Panc1 (cell line): ENCODE data around the gene CCDC50.

Experiments
- POLR2AphosphoS5 ChIP-seq: IDR thresholded peaks from 2 replicates; pipeline ENCODE4 v1.6.1; 2012; ENCODE audit warnings: mild to moderate bottlenecking, low read depth, low read length, moderate library complexity
- SIN3A ChIP-seq: IDR thresholded peaks from 2 replicates; pipeline ENCODE4 v1.6.1; 2012; ENCODE audit warnings: low read depth, mild to moderate bottlenecking, low read length, moderate library complexity, borderline replicate concordance; ENCODE audit not compliant: insufficient read depth
- TCF7L2 ChIP-seq: IDR thresholded peaks from 2 replicates; pipeline ENCODE4 v1.6.1; 2011; ENCODE audit warnings: mild to moderate bottlenecking, low read depth, low read length, inconsistent platforms
- TF ChIP-seq, protein P1 (sequence below): fragments of 450-650 bp; IDR thresholded peaks from 2 replicates; pipeline ENCODE4 v1.5.1; 2017; ENCODE audit warnings: mild to moderate bottlenecking
- TF ChIP-seq, protein P2 (sequence below), 2 experiments: IDR thresholded peaks; 2 replicates each; pipeline ENCODE4 v1.6.1; 2011 to 2012; ENCODE audit warnings: low read depth in 2 of 2, control low read depth in 1 of 2, low read length in 1 of 2, mild to moderate bottlenecking in 1 of 2, moderate library complexity in 1 of 2; ENCODE audit not compliant: insufficient read depth in 1 of 2

DNA sequence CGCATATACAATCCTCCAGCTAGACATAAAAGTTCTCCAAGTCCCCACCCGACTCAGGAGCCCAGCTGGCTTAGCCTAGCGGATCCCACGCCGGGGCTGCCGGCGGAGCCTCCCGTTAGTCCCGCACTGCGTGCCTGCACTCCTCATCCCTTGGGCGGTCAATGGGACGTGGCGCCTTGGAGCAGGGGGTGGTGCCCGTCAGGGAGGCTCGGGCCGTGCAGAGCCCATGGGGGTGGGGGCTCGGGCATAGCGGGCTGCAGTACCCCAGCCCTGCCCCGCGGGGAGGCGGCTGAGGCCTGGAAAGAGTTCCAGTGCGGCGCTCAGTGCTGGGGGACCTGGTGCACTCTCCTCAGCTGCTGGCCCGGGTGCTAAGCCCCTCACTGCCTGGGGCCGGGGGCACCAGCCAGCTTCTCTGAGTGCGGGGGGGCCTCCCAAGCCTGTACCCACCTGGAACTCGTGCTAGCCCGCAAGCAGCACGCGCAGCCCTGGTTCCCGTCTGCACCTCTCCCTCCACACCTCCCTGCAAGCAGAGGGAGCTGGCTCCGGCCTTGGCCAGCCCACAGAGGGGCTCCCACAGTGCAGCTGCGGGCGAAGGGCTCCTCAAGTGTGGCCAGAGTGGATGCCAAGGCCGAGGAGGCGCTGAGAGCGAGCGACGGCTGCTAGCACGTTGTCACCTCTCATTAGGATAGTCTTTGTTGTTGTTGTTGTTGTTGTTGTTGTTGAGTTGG lies 12.2 kb upstream of the CCDC50 start:
- TF ChIP-seq, protein P1, sequence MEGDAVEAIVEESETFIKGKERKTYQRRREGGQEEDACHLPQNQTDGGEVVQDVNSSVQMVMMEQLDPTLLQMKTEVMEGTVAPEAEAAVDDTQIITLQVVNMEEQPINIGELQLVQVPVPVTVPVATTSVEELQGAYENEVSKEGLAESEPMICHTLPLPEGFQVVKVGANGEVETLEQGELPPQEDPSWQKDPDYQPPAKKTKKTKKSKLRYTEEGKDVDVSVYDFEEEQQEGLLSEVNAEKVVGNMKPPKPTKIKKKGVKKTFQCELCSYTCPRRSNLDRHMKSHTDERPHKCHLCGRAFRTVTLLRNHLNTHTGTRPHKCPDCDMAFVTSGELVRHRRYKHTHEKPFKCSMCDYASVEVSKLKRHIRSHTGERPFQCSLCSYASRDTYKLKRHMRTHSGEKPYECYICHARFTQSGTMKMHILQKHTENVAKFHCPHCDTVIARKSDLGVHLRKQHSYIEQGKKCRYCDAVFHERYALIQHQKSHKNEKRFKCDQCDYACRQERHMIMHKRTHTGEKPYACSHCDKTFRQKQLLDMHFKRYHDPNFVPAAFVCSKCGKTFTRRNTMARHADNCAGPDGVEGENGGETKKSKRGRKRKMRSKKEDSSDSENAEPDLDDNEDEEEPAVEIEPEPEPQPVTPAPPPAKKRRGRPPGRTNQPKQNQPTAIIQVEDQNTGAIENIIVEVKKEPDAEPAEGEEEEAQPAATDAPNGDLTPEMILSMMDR = no peak
- no peak for TF ChIP-seq POLR2AphosphoS5
- TF ChIP-seq, protein P2, sequence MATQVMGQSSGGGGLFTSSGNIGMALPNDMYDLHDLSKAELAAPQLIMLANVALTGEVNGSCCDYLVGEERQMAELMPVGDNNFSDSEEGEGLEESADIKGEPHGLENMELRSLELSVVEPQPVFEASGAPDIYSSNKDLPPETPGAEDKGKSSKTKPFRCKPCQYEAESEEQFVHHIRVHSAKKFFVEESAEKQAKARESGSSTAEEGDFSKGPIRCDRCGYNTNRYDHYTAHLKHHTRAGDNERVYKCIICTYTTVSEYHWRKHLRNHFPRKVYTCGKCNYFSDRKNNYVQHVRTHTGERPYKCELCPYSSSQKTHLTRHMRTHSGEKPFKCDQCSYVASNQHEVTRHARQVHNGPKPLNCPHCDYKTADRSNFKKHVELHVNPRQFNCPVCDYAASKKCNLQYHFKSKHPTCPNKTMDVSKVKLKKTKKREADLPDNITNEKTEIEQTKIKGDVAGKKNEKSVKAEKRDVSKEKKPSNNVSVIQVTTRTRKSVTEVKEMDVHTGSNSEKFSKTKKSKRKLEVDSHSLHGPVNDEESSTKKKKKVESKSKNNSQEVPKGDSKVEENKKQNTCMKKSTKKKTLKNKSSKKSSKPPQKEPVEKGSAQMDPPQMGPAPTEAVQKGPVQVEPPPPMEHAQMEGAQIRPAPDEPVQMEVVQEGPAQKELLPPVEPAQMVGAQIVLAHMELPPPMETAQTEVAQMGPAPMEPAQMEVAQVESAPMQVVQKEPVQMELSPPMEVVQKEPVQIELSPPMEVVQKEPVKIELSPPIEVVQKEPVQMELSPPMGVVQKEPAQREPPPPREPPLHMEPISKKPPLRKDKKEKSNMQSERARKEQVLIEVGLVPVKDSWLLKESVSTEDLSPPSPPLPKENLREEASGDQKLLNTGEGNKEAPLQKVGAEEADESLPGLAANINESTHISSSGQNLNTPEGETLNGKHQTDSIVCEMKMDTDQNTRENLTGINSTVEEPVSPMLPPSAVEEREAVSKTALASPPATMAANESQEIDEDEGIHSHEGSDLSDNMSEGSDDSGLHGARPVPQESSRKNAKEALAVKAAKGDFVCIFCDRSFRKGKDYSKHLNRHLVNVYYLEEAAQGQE (IDR thresholded peaks at IDR 0.05; ENCODE audit: insufficient read depth in 1 of 2, low read depth in 2 of 2, low read length in 1 of 2) = no peak
- TF ChIP-seq TCF7L2 = no peak
- TF ChIP-seq SIN3A = no peak
